ENCODE data around the gene DIS3L2.

DNA sequence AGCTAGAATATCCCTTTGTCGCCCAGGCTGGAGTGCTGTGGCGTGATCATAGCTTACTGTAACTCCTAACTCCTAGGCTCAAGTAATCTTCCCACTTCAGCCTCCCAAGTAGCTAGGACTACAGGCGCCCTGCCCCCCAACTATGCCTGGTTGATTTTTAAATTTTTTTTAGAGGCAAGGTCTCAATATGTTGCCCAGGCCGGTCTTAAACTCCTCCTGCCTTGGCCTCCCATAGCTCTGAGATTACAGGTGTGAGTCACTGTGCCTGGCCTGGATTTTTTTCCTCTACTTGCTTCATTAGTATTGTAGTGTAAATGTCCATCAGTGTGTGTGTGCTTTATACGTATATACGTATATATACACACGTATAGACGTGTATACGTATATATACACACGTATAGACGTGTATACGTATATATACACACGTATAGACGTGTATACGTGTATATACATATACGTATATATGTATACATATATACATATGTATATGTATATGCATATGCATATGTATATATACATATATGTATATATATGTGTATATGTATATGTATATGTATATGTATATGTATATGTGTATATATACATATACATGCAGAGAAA lies 124.4 kb downstream of the DIS3L2 start:
- TF ChIP-seq, protein P1, sequence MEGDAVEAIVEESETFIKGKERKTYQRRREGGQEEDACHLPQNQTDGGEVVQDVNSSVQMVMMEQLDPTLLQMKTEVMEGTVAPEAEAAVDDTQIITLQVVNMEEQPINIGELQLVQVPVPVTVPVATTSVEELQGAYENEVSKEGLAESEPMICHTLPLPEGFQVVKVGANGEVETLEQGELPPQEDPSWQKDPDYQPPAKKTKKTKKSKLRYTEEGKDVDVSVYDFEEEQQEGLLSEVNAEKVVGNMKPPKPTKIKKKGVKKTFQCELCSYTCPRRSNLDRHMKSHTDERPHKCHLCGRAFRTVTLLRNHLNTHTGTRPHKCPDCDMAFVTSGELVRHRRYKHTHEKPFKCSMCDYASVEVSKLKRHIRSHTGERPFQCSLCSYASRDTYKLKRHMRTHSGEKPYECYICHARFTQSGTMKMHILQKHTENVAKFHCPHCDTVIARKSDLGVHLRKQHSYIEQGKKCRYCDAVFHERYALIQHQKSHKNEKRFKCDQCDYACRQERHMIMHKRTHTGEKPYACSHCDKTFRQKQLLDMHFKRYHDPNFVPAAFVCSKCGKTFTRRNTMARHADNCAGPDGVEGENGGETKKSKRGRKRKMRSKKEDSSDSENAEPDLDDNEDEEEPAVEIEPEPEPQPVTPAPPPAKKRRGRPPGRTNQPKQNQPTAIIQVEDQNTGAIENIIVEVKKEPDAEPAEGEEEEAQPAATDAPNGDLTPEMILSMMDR (conservative IDR thresholded peaks at IDR 0.05; ENCODE audit: low read length) = no peak
- no peak for TF ChIP-seq EZH2phosphoT487 (IDR thresholded peaks at IDR 0.05; ENCODE audit: borderline replicate concordance)
